ENCODE measurements around the gene PTPRM. TPM values are rescaled to one million over a fixed set of nuclear protein-coding genes. Genes with fewer than 3 reads are reported as not detected.

The PTPRM gene
- polyA plus RNA-seq, 1 experiment, result 81.1 TPM

GRCh38 chr18:8196238-8196637 is 629.1 kb downstream of the PTPRM start:
- CTCF ChIA-PET, result no interaction called here
- TF ChIP-seq CTCF (IDR thresholded peaks at IDR 0.05; ENCODE audit: low read depth, low read length), result no peak
- no peak for DNase-seq (ENCODE audit: low read depth, low spot score)
- no peaks in the 10 kb centered on the region for H3K9me3 ChIP-seq (ENCODE audit: control insufficient read depth, insufficient read depth, low read length)
- no peaks in the 10 kb centered on the region for H3K27me3 ChIP-seq (ENCODE audit: control insufficient read depth, insufficient read depth, low read length)
- POLR2A ChIA-PET, result no interaction called here
- H3K4me3 ChIP-seq (ENCODE audit: low read depth, low read length), result no peak overlapping the region
- H3K27ac ChIP-seq (ENCODE audit: low read depth, low read length), result no peak overlapping the region

- H3K4me3 ChIP-seq (ENCODE audit: low read depth, low read length), result no peak overlapping the region
- H3K27ac ChIP-seq (ENCODE audit: low read depth, low read length), result no peak overlapping the region
- H3K9me3 ChIP-seq (ENCODE audit: control insufficient read depth, insufficient read depth, low read length), result no peaks in the 10 kb centered on the region
- CTCF ChIA-PET, result no interaction called here
- no peak for TF ChIP-seq CTCF (IDR thresholded peaks at IDR 0.05; ENCODE audit: low read depth, low read length)
- POLR2A ChIA-PET, result no interaction called here
- DNase-seq (ENCODE audit: low read depth, low spot score), result no peak
- no peaks in the 10 kb centered on the region for H3K27me3 ChIP-seq (ENCODE audit: control insufficient read depth, insufficient read depth, low read length)
Measured at GRCh38 chr18:8197499-8197898, 630.4 kb downstream of the PTPRM start.

GRCh38 chr18:8207996-8208395 is 640.9 kb downstream of the PTPRM start:
- no peaks in the 10 kb centered on the region for H3K27me3 ChIP-seq (ENCODE audit: control insufficient read depth, insufficient read depth, low read length)
- ChIA-PET POLR2A (no interaction called here), CTCF (no interaction called here)
- no peak overlapping the region for H3K27ac ChIP-seq (ENCODE audit: low read depth, low read length)
- no peaks in the 10 kb centered on the region for H3K9me3 ChIP-seq (ENCODE audit: control insufficient read depth, insufficient read depth, low read length)
- H3K4me3 ChIP-seq (ENCODE audit: low read depth, low read length), result no peak overlapping the region
- no peak for TF ChIP-seq CTCF (IDR thresholded peaks at IDR 0.05; ENCODE audit: low read depth, low read length)
- no peak for DNase-seq (ENCODE audit: low read depth, low spot score)

GRCh38 chr18:8208716-8209115 is 641.6 kb downstream of the PTPRM start:
- ChIA-PET POLR2A (no interaction called here), CTCF (no interaction called here)
- H3K4me3 ChIP-seq (ENCODE audit: low read depth, low read length), result no peak overlapping the region
- DNase-seq (ENCODE audit: low read depth, low spot score), result no peak
- H3K27ac ChIP-seq (ENCODE audit: low read depth, low read length), result no peak overlapping the region
- no peaks in the 10 kb centered on the region for H3K27me3 ChIP-seq (ENCODE audit: control insufficient read depth, insufficient read depth, low read length)
- TF ChIP-seq CTCF (IDR thresholded peaks at IDR 0.05; ENCODE audit: low read depth, low read length), result no peak
- no peaks in the 10 kb centered on the region for H3K9me3 ChIP-seq (ENCODE audit: control insufficient read depth, insufficient read depth, low read length)

GRCh38 chr18:8212896-8213780 is 646.0 kb downstream of the PTPRM start:
- DNase-seq (ENCODE audit: low read depth, low spot score), result peak; percentile 48
- no peak overlapping the region for H3K27ac ChIP-seq (ENCODE audit: low read depth, low read length)
- no peak for TF ChIP-seq CTCF (IDR thresholded peaks at IDR 0.05; ENCODE audit: low read depth, low read length)

More at GRCh38 chr18:8212896-8213780, 646.0 kb downstream of the PTPRM start:
- no peaks in the 10 kb centered on the region for H3K9me3 ChIP-seq (ENCODE audit: control insufficient read depth, insufficient read depth, low read length)
- ChIA-PET POLR2A (no interaction called here), CTCF (interaction anchor here (0.9 kb wide), 2 partner anchors 176 to 646 kb away, joined by 3 to 5 read pairs; no protein-coding TSS in a partner anchor)
- no peaks in the 10 kb centered on the region for H3K27me3 ChIP-seq (ENCODE audit: control insufficient read depth, insufficient read depth, low read length)
- no peak overlapping the region for H3K4me3 ChIP-seq (ENCODE audit: low read depth, low read length)
